ENCODE data around the gene IGF2.
A peak's percentile ranks its signal among the peaks of the same experiment; 100 is the strongest.

Gene IGF2

GRCh38 chr11:2153581-2154194 lies 14.5 kb upstream of the IGF2 start:
- no peak for DNase-seq

GRCh38 chr11:2151500-2152257 lies 12.5 kb upstream of the IGF2 start:
- peak; percentile 55 for DNase-seq

GRCh38 chr11:2149864-2150847 lies 11.0 kb upstream of the IGF2 start:
- DNase-seq, result peak; percentile 57

GRCh38 chr11:2149460-2149859 lies 10.3 kb upstream of the IGF2 start:
- no peak for DNase-seq

- no peak for DNase-seq
Observed at GRCh38 chr11:2148595-2148994, 9.4 kb upstream of the IGF2 start.

GRCh38 chr11:2147391-2147790 lies 8.2 kb upstream of the IGF2 start:
- DNase-seq, result no peak

- DNase-seq, result no peak
Observed at GRCh38 chr11:2146051-2146450, 6.9 kb upstream of the IGF2 start.

GRCh38 chr11:2144544-2145248 lies 5.5 kb upstream of the IGF2 start:
- DNase-seq, result no peak

- no peak for DNase-seq
Observed at GRCh38 chr11:2143799-2144543, 4.8 kb upstream of the IGF2 start.

- DNase-seq, result no peak
Observed at GRCh38 chr11:2143477-2143798, 4.2 kb upstream of the IGF2 start.

- no peak for DNase-seq
Observed at GRCh38 chr11:2142762-2143202, 3.6 kb upstream of the IGF2 start.

- DNase-seq, result no peak
Observed at GRCh38 chr11:2142300-2142759, 3.1 kb upstream of the IGF2 start.

- DNase-seq, result no peak
Observed at GRCh38 chr11:2140411-2141400, 1.5 kb upstream of the IGF2 start.

GRCh38 chr11:2139621-2140337 lies 590 bp upstream of the IGF2 start:
- no peak for DNase-seq

GRCh38 chr11:2138431-2139122 lies 612 bp downstream of the IGF2 start:
- no peak for DNase-seq

GRCh38 chr11:2138068-2138430 lies 1.1 kb downstream of the IGF2 start:
- no peak for DNase-seq

GRCh38 chr11:2137202-2138067 lies 1.8 kb downstream of the IGF2 start:
- DNase-seq, result no peak

- DNase-seq, result no peak
Observed at GRCh38 chr11:2136952-2137201, 2.3 kb downstream of the IGF2 start.
